Myocyte (in vitro differentiated cells): ENCODE data around the gene NDUFA6. TPM values are rescaled to one million over a fixed set of nuclear protein-coding genes. Genes with fewer than 3 reads are reported as not detected.
A peak's percentile ranks its signal among the peaks of the same experiment; 100 is the strongest.
"Not testable (repeated sequence)": the region's sequence is repeated elsewhere in the genome, so short reads cannot be mapped to it uniquely, and the experiment has no call there.

Source experiments
- DNase-seq: peaks from one replicate; pipeline ENCODE4 v3.0.0-alpha.2; 2012; ENCODE audit warnings: low read depth
- polyA plus RNA-seq: library from polyadenylated mRNA; unstranded; fragments of >200 nt; gene quantifications from one replicate; pipeline ENCODE4 v1.2.1, GENCODE V29; 2012; ENCODE audit warnings: missing spikeins
- total RNA-seq: library from RNA; depleted of rRNA; stranded (reverse); fragments of >200 nt; gene quantifications from 2 replicates; pipeline ENCODE4 v1.2.3, GENCODE V29; 2014

The NDUFA6 gene
- total RNA-seq = 80.0 and 86.0 TPM in 2 replicates
- 103 TPM for polyA plus RNA-seq

- DNase-seq = peak; percentile 99
Observed at GRCh38 chr22:42090596-42091454, at the start of gene NDUFA6. TSS of gene NDUFA6 (minus strand) at chr22:42090772. CDS start at chr22:42090744, 28 bp downstream.

GRCh38 chr22:42140153-42140552, 49.6 kb upstream of the NDUFA6 start:
- DNase-seq = not testable (repeated sequence)

- not testable (repeated sequence) for DNase-seq
Observed at GRCh38 chr22:42139508-42139907, 48.9 kb upstream of the NDUFA6 start.

- no peak for DNase-seq
Observed at GRCh38 chr22:42138972-42139371, 48.4 kb upstream of the NDUFA6 start.

- DNase-seq = no peak
Observed at GRCh38 chr22:42138122-42138770, 47.7 kb upstream of the NDUFA6 start.

GRCh38 chr22:42135688-42136087, 45.1 kb upstream of the NDUFA6 start:
- DNase-seq = not testable (repeated sequence)

GRCh38 chr22:42134100-42135020, 43.8 kb upstream of the NDUFA6 start:
- peak; percentile 59 for DNase-seq

- DNase-seq = no peak
Observed at GRCh38 chr22:42132457-42132856, 41.9 kb upstream of the NDUFA6 start.

- DNase-seq = no peak
Observed at GRCh38 chr22:42131562-42131961, 41.0 kb upstream of the NDUFA6 start.

GRCh38 chr22:42130639-42131431, 40.3 kb upstream of the NDUFA6 start, which contains the start of gene CYP2D6:
TSS of gene CYP2D6 (minus strand) at chr22:42130810. CDS start at chr22:42130791, 19 bp downstream.
- DNase-seq = not testable (repeated sequence)

- not testable (repeated sequence) for DNase-seq
Observed at GRCh38 chr22:42130182-42130581, 39.6 kb upstream of the NDUFA6 start.

GRCh38 chr22:42128776-42129694, 38.5 kb upstream of the NDUFA6 start:
- DNase-seq = not testable (repeated sequence)

GRCh38 chr22:42128007-42128406, 37.4 kb upstream of the NDUFA6 start:
- DNase-seq = not testable (repeated sequence)

GRCh38 chr22:42127606-42128005, 37.0 kb upstream of the NDUFA6 start:
- DNase-seq = no peak

- not testable (repeated sequence) for DNase-seq
Observed at GRCh38 chr22:42123529-42123928, 33.0 kb upstream of the NDUFA6 start.

- DNase-seq = not testable (repeated sequence)
Observed at GRCh38 chr22:42120231-42121021, 29.9 kb upstream of the NDUFA6 start.

GRCh38 chr22:42116848-42117424, 26.4 kb upstream of the NDUFA6 start:
- peak; percentile 10 for DNase-seq

- not testable (repeated sequence) for DNase-seq
Observed at GRCh38 chr22:42115420-42115830, 24.9 kb upstream of the NDUFA6 start.
